Measurements from ENCODE around the gene BMERB1.
A peak's percentile ranks its signal among the peaks of the same experiment; 100 is the strongest.
"Not testable (repeated sequence)": the region's sequence is repeated elsewhere in the genome, so short reads cannot be mapped to it uniquely, and the experiment has no call there.

BMERB1 gene

DNA sequence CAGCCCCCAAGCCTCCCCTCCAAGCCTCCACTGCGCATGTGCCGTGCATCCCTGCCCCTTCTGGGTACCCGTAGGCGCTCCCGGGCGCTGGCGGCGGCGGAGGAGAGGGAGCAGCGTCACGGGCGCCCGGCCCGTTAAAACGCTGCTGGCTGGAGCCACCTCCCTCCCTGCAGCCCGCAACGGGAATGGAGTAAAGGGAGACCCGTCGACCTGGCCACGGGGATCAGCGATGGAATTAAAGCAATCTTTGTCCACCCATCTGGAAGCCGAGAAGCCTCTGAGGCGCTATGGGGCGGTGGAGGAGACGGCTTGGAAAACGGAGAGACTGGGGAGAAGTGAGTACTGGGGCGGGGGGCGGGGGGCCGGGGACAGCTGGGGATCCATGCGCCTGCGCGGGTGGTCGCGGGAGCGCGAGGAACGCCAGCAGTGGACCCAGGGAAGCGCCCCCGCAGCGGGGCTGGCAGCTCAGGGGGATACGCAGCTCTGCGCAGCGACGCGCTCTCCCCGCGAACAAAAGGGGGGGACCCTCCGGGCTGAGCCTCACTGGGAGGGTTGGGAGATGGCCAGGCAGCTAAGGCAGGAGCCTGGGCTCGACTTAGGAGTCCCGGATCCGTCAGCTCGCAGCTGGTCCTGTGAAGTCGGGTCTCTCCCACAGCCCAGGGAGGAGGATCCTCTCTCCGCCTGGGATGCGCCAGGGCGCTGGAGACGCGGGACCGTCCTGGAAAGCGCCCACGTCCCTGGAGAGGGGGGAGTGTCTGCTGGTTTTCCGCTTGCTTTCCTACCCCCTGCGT, at the start of gene BMERB1:
BMERB1 (plus strand) TSS at position 164 of the 791 bp plus-strand sequence; CDS start at position 230, 66 bp downstream.
- H3K4me3 ChIP-seq (ENCODE audit: low read depth, low read length), result peak within 1 kb of the TSS; percentile 25
- no peak for TF ChIP-seq POLR2A (IDR thresholded peaks at IDR 0.05; ENCODE audit: extremely low read depth, insufficient read length)
- no peak for TF ChIP-seq MYC (IDR thresholded peaks at IDR 0.05; ENCODE audit: low read depth, low read length)
- TF ChIP-seq, protein P1, sequence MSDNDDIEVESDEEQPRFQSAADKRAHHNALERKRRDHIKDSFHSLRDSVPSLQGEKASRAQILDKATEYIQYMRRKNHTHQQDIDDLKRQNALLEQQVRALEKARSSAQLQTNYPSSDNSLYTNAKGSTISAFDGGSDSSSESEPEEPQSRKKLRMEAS (IDR thresholded peaks at IDR 0.05; ENCODE audit: low read depth, low read length), result no peak
- TF ChIP-seq, protein P2, sequence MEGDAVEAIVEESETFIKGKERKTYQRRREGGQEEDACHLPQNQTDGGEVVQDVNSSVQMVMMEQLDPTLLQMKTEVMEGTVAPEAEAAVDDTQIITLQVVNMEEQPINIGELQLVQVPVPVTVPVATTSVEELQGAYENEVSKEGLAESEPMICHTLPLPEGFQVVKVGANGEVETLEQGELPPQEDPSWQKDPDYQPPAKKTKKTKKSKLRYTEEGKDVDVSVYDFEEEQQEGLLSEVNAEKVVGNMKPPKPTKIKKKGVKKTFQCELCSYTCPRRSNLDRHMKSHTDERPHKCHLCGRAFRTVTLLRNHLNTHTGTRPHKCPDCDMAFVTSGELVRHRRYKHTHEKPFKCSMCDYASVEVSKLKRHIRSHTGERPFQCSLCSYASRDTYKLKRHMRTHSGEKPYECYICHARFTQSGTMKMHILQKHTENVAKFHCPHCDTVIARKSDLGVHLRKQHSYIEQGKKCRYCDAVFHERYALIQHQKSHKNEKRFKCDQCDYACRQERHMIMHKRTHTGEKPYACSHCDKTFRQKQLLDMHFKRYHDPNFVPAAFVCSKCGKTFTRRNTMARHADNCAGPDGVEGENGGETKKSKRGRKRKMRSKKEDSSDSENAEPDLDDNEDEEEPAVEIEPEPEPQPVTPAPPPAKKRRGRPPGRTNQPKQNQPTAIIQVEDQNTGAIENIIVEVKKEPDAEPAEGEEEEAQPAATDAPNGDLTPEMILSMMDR (IDR thresholded peaks at IDR 0.05; ENCODE audit: low read depth, low read length), result no peak
- DNase-seq (ENCODE audit: low read depth), result no peak

DNA sequence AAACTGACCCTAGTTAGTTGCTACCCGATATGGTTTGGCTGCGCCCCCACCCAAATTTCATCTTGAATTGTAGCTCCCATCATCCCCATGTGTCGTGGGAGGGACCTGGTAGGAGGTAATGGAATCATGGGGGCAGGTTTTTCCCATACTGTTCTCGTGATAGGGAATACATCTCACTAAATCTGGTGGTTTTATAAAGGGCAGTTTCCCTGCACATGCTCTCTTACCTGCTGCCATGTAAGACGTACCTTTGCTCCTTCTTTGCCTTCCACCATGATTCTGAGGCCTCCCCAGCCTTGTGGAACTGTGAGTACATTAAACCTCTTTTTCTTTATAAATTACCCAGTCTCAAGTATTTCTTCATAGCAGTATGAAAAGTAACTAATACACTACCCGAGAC, 46.3 kb upstream of the BMERB1 start:
- H3K4me3 ChIP-seq (ENCODE audit: low read depth, low read length); DNase-seq (ENCODE audit: low read depth): not testable (repeated sequence)

DNA sequence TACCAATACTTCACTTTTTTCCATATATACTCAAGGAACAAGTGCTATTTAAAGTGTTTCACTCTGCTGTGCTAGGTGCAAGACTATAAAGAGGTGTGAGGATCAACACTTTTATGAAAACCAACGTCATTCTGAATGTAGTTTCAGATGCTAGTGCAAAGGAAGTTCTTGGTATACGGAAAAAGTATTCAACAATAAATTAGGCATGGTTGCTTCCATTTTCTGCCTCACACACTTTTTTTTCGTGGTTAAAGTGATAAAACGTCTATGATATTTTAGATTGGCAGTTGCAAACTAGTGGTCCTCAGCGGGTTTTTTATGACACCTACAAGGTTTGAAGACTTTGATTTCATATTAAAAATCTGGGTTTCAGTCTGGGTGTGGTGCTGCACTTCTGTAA, 44.5 kb upstream of the BMERB1 start:
- DNase-seq (ENCODE audit: low read depth); H3K4me3 ChIP-seq (ENCODE audit: low read depth, low read length): not testable (repeated sequence)

DNA sequence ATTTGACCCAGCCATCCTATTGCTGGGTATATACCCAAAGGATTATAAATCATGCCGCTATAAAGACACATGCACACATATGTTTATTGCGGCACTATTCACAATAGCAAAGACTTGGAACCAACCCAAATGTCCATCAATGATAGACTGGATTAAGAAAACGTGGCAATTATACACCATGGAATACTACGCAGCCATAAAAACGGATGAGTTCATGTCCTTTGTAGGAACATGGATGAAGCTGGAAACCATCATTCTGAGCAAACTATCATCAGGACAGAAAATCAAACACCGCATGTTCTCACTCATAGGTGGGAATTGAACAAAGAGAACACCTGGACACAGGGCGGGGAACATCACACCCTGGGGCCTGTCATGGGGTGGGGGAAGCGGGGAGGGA, 41.4 kb upstream of the BMERB1 start:
- not testable (repeated sequence) for DNase-seq (ENCODE audit: low read depth); H3K4me3 ChIP-seq (ENCODE audit: low read depth, low read length)

DNA sequence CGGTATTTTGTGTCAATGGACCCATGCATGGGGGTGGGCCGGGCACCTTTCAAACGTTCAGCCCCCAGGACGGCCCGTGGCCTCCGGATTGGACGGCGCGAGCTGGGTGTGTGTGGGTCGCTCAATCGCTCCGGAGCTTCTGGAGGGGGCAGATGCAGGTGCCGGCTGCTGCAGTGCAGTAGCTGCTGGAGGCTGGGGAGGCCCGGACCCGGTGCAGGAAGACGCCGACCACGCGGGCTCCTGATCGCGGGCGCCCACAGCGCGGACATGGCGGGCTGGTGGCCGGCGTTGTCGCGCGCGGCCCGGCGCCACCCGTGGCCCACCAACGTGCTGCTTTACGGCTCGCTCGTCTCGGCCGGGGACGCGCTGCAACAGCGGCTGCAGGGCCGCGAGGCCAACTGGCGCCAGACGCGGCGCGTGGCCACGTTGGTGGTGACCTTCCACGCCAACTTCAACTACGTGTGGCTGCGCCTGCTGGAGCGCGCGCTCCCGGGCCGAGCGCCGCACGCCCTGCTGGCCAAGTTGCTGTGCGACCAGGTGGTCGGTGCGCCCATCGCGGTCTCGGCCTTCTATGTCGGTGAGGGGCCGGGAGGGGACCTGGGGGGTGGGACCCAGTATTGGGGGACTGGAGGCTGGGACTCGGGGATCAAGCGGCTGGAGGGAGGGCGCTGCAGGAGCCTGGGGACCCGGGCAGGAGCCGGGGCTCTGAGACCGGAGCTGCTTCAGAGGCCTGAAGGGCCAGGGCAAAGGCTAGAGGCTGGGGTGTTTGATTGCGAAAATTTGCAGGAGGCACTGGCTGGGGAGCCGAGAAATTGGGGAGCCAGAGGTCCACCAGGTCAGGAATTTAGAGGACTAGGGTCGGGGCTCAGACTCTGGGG, 38.5 kb upstream of the BMERB1 start, which contains the start of gene MPV17L:
MPV17L (plus strand) TSS at position 124 of the 878 bp plus-strand sequence; CDS start at position 268, 144 bp downstream.
- not testable (repeated sequence) for H3K4me3 ChIP-seq (ENCODE audit: low read depth, low read length); DNase-seq (ENCODE audit: low read depth)

DNA sequence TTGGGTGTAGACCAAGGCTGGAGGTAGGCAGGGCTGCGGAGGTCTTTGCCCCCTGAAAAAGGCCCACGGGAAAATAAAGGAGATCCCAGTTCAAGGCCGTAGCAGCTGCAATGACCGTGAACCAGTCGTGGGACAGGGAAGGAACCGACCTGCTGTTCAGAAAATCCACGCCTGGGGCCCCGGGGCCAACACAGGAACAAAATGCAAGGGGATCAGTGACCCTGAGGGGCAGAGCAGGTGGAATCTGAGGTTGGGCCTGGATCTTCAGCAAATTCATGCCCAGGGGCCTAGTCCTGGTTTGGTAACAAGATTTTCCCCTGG, 37.9 kb upstream of the BMERB1 start:
- not testable (repeated sequence) for DNase-seq (ENCODE audit: low read depth)

DNA sequence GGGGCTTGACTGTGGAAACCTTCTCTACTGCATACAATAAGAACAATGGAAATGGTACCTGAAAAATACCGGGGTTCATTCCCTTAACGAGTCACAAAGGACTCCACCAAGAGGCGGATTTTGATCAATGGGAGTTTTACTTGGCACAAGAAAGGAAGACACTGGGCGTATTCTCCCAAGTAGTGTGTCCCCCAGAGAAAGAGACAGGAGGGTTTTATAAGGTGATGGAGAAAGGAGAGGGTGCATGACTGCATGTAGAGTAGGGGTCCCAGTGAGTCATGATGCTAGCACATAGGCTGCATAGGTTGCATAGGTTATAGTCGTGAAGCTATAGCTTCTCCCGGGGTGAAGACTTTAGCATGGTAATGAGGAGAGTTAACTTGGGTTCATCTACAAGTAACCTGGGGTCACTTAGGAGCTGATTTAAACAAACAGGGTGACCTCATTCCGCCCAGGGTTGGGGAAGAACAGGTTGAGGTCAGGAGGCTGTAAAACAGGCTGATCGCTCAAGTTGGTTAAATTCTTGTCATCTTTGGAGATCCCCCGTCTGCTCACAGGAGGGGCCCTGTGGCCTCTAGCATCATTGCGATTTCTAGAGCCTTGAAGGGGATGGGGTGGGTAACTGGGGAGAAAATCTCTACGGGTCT, 37.3 kb upstream of the BMERB1 start:
- TF ChIP-seq, protein P1 (IDR thresholded peaks at IDR 0.05; ENCODE audit: low read depth, low read length), result no peak
- no peak for TF ChIP-seq MYC (IDR thresholded peaks at IDR 0.05; ENCODE audit: low read depth, low read length)
- TF ChIP-seq POLR2A (IDR thresholded peaks at IDR 0.05; ENCODE audit: extremely low read depth, insufficient read length), result no peak
- TF ChIP-seq, protein P2 (IDR thresholded peaks at IDR 0.05; ENCODE audit: low read depth, low read length), result no peak
- no peak overlapping the region for H3K4me3 ChIP-seq (ENCODE audit: low read depth, low read length)
- no peak for DNase-seq (ENCODE audit: low read depth)

More for the DNA sequence above, 37.9 kb upstream of the BMERB1 start:
- not testable (repeated sequence) for H3K4me3 ChIP-seq (ENCODE audit: low read depth, low read length)

DNA sequence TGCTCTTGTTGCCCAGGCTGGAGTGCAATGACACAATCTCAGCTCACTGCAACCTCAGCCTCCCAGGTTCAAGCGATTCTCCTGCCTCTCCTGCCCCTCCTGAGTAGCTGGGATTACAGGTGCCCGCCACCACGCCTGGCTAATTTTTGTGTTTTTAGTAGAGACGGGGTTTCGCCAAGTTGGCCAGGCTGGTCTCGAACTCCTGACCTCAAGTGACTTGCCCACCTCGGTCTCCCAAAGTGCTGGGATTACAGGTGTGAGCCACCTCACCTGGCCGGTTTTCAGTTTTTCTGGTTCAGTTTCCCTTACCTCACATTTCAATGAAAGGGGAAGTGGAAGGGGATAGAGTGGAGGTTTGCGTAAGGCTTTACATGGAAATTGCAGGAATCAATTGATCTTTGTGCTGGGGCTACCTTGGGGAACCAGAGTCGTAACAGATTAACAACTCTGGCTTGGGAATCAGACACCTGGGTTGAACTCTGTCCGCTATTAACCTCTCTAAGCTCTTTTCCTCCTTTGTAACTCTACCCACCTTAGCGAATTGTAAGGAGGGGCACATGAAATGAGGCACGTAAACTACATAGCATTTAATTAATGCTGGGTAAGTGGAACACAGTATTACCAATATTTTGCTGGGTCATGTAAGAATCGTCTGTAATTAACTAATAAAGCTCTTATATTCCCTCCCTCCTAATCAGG, 35.6 kb upstream of the BMERB1 start:
- DNase-seq (ENCODE audit: low read depth), result no peak
- TF ChIP-seq, protein P2 (IDR thresholded peaks at IDR 0.05; ENCODE audit: low read depth, low read length), result no peak
- TF ChIP-seq POLR2A (IDR thresholded peaks at IDR 0.05; ENCODE audit: extremely low read depth, insufficient read length), result no peak
- no peak for TF ChIP-seq MYC (IDR thresholded peaks at IDR 0.05; ENCODE audit: low read depth, low read length)
- TF ChIP-seq, protein P1 (IDR thresholded peaks at IDR 0.05; ENCODE audit: low read depth, low read length), result no peak
- H3K4me3 ChIP-seq (ENCODE audit: low read depth, low read length), result no peak overlapping the region

Data from NB4 (cell line).